Stomach smooth muscle (tissue), 2 donors: ENCODE data around the gene FGF19.

ENCODE experiments used
- H3K27ac ChIP-seq: one replicate; pipeline ENCODE4 v1.7.0; 2013; ENCODE audit warnings: mild to moderate bottlenecking, low read length, inconsistent platforms
- H3K27me3 ChIP-seq, 2 donors: one replicate each; pipeline ENCODE4 v1.7.0; 2013; ENCODE audit warnings: low read length in 2 of 2; ENCODE audit not compliant: insufficient read depth in 2 of 2, control insufficient read depth in 1 of 2
- H3K36me3 ChIP-seq, 2 donors: one replicate each; pipeline ENCODE4 v1.7.0; 2013; ENCODE audit warnings: low read length in 2 of 2; ENCODE audit not compliant: control insufficient read depth in 2 of 2, insufficient read depth in 2 of 2
- H3K4me1 ChIP-seq: one replicate; pipeline ENCODE4 v1.7.0; 2013; ENCODE audit warnings: low read length; ENCODE audit not compliant: control insufficient read depth, insufficient read depth
- H3K4me3 ChIP-seq, 2 donors: one replicate each; pipeline ENCODE4 v1.7.0; 2013; ENCODE audit warnings: low read length in 2 of 2
- H3K9ac ChIP-seq, 2 donors: one replicate each; pipeline ENCODE4 v1.7.0; 2013; ENCODE audit warnings: low read length in 2 of 2, mild to moderate bottlenecking in 1 of 2
- H3K9me3 ChIP-seq, 2 donors: one replicate each; pipeline ENCODE4 v1.7.0; 2013; ENCODE audit warnings: low read length in 2 of 2; ENCODE audit not compliant: control insufficient read depth in 2 of 2
- donor health status: healthy.
- donor health status: Pancreatic carcinoma.

The FGF19 gene

GRCh38 chr11:69703768-69704507, at the start of gene FGF19:
TSS of gene FGF19 (minus strand) at chr11:69704022. CDS start at chr11:69703876, 146 bp downstream.
- Histone ChIP-seq H3K9me3 (no peaks in the 10 kb centered on the region), H3K4me3 (no peak within 1 kb of the TSS), H3K27me3 (peaks cover 46 to 59% of the 10 kb centered on the region in 2 donors), H3K36me3 (no peaks in the 10 kb centered on the region), H3K9ac (no peak within 1 kb of the TSS), H3K4me1 (peaks cover 6% of the 10 kb centered on the region), H3K27ac (no peak within 1 kb of the TSS)

- Histone ChIP-seq H3K36me3 (no peaks in the 10 kb centered on the region), H3K27ac (no peak overlapping the region), H3K27me3 (peaks cover 7 to 11% of the 10 kb centered on the region in 2 donors), H3K9ac (no peak overlapping the region), H3K4me1 (no peaks in the 10 kb centered on the region), H3K9me3 (peaks cover 0 to 7% of the 10 kb centered on the region in 2 donors), H3K4me3 (no peak overlapping the region)
Measured at GRCh38 chr11:69752890-69753289, 49.1 kb upstream of the FGF19 start.

- peaks cover 11 to 12% of the 10 kb centered on the region in 2 donors for H3K27me3 ChIP-seq
Measured at GRCh38 chr11:69750875-69751597, 47.2 kb upstream of the FGF19 start.

GRCh38 chr11:69750108-69750850, 46.5 kb upstream of the FGF19 start:
- H3K4me3 ChIP-seq = no peak overlapping the region
- no peaks in the 10 kb centered on the region for H3K9me3 ChIP-seq
- H3K27ac ChIP-seq = no peak overlapping the region
- H3K9ac ChIP-seq = no peak overlapping the region
- no peaks in the 10 kb centered on the region for H3K36me3 ChIP-seq
- H3K4me1 ChIP-seq = no peaks in the 10 kb centered on the region
- peaks cover 13 to 17% of the 10 kb centered on the region in 2 donors for H3K27me3 ChIP-seq

More at GRCh38 chr11:69750875-69751597, 47.2 kb upstream of the FGF19 start:
- Histone ChIP-seq H3K27ac (no peak overlapping the region), H3K9me3 (peaks cover 0 to 2% of the 10 kb centered on the region in 2 donors), H3K4me1 (no peaks in the 10 kb centered on the region), H3K9ac (no peak overlapping the region), H3K4me3 (no peak overlapping the region), H3K36me3 (no peaks in the 10 kb centered on the region)

GRCh38 chr11:69748637-69749036, 44.8 kb upstream of the FGF19 start:
- H3K36me3 ChIP-seq = no peaks in the 10 kb centered on the region
- H3K27me3 ChIP-seq = peaks cover 9 to 19% of the 10 kb centered on the region in 2 donors
- H3K9ac ChIP-seq = no peak overlapping the region
- H3K9me3 ChIP-seq = no peaks in the 10 kb centered on the region
- H3K4me3 ChIP-seq = no peak overlapping the region
- H3K27ac ChIP-seq = no peak overlapping the region
- no peaks in the 10 kb centered on the region for H3K4me1 ChIP-seq

- Histone ChIP-seq H3K27me3 (peaks cover 4 to 15% of the 10 kb centered on the region in 2 donors), H3K9ac (no peak overlapping the region), H3K27ac (no peak overlapping the region)
Measured at GRCh38 chr11:69746752-69747742, 43.2 kb upstream of the FGF19 start.

GRCh38 chr11:69746140-69746539, 42.3 kb upstream of the FGF19 start:
- Histone ChIP-seq H3K27me3 (peaks cover 4 to 15% of the 10 kb centered on the region in 2 donors), H3K4me1 (no peaks in the 10 kb centered on the region), H3K36me3 (no peaks in the 10 kb centered on the region), H3K9me3 (no peaks in the 10 kb centered on the region), H3K9ac (no peak overlapping the region), H3K27ac (no peak overlapping the region), H3K4me3 (no peak overlapping the region)

More at GRCh38 chr11:69746752-69747742, 43.2 kb upstream of the FGF19 start:
- no peak overlapping the region for H3K4me3 ChIP-seq
- H3K4me1 ChIP-seq = no peaks in the 10 kb centered on the region
- H3K9me3 ChIP-seq = no peaks in the 10 kb centered on the region
- no peaks in the 10 kb centered on the region for H3K36me3 ChIP-seq

GRCh38 chr11:69745201-69745600, 41.4 kb upstream of the FGF19 start:
- Histone ChIP-seq H3K9ac (no peak overlapping the region), H3K4me3 (no peak overlapping the region), H3K27ac (no peak overlapping the region), H3K4me1 (no peaks in the 10 kb centered on the region), H3K27me3 (peaks cover 2 to 15% of the 10 kb centered on the region in 2 donors), H3K9me3 (no peaks in the 10 kb centered on the region), H3K36me3 (no peaks in the 10 kb centered on the region)

GRCh38 chr11:69744435-69744834, 40.6 kb upstream of the FGF19 start:
- Histone ChIP-seq H3K9me3 (peaks cover 0 to 2% of the 10 kb centered on the region in 2 donors), H3K27ac (no peak overlapping the region), H3K27me3 (peaks cover 2 to 15% of the 10 kb centered on the region in 2 donors), H3K4me1 (no peaks in the 10 kb centered on the region), H3K4me3 (no peak overlapping the region), H3K36me3 (no peaks in the 10 kb centered on the region), H3K9ac (no peak overlapping the region)

GRCh38 chr11:69734841-69735240, 31.0 kb upstream of the FGF19 start:
- Histone ChIP-seq H3K9me3 (peaks cover 7 to 21% of the 10 kb centered on the region in 2 donors), H3K4me3 (no peak overlapping the region), H3K4me1 (no peaks in the 10 kb centered on the region), H3K36me3 (no peaks in the 10 kb centered on the region), H3K9ac (no peak overlapping the region), H3K27ac (no peak overlapping the region), H3K27me3 (peaks cover 5 to 7% of the 10 kb centered on the region in 2 donors)
